Measurements from ENCODE around the gene KCNIP3.

DNA sequence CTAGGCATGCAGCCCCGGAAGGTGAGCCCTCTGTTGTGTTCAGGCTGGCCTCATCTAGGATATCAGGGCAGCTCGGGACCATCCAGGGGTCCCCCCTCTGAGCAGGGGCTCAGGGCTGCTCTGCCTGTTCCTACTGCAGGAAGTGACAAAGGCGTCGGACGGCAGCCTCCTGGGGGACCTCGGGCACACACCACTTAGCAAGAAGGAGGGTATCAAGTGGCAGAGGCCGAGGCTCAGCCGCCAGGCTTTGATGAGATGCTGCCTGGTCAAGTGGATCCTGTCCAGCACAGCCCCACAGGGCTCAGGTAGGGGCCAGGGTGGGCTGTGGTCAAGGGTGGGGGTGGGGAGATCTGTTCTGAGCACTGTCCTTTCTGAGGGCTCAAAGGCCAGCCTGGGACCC is 13.1 kb downstream of the KCNIP3 start:
- TF ChIP-seq, protein P1, sequence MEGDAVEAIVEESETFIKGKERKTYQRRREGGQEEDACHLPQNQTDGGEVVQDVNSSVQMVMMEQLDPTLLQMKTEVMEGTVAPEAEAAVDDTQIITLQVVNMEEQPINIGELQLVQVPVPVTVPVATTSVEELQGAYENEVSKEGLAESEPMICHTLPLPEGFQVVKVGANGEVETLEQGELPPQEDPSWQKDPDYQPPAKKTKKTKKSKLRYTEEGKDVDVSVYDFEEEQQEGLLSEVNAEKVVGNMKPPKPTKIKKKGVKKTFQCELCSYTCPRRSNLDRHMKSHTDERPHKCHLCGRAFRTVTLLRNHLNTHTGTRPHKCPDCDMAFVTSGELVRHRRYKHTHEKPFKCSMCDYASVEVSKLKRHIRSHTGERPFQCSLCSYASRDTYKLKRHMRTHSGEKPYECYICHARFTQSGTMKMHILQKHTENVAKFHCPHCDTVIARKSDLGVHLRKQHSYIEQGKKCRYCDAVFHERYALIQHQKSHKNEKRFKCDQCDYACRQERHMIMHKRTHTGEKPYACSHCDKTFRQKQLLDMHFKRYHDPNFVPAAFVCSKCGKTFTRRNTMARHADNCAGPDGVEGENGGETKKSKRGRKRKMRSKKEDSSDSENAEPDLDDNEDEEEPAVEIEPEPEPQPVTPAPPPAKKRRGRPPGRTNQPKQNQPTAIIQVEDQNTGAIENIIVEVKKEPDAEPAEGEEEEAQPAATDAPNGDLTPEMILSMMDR (IDR thresholded peaks at IDR 0.05): no peak
- no peak for TF ChIP-seq EZH2 (IDR thresholded peaks at IDR 0.05; ENCODE audit: borderline replicate concordance, insufficient read depth, low read depth, low read length, poor library complexity, severe bottlenecking)

Measured in B cell (primary cell).